ENCODE results near the gene PIP5K1C.
"Not testable (repeated sequence)": the region's sequence is repeated elsewhere in the genome, so short reads cannot be mapped to it uniquely, and the experiment has no call there.

The PIP5K1C gene

GRCh38 chr19:3651684-3652083 lies 48.6 kb downstream of the PIP5K1C start:
- DNase-seq (ENCODE audit: extremely low read depth, insufficient read length), result no peak
- Histone ChIP-seq H3K27me3 (replicated peaks; ENCODE audit: control insufficient read depth, insufficient read depth, low read length) (no peaks in the 10 kb centered on the region), H3K4me3 (replicated peaks; ENCODE audit: low read depth, low read length) (no peak overlapping the region), H3K36me3 (ENCODE audit: control insufficient read depth, insufficient read depth, low read length) (peaks cover 16% of the 10 kb centered on the region)
- TF ChIP-seq CTCF (IDR thresholded peaks at IDR 0.05; ENCODE audit: insufficient read depth, low read length, poor library complexity, severe bottlenecking), result no peak

GRCh38 chr19:3649888-3650287 lies 50.4 kb downstream of the PIP5K1C start:
- no peak for TF ChIP-seq CTCF (IDR thresholded peaks at IDR 0.05; ENCODE audit: insufficient read depth, low read length, poor library complexity, severe bottlenecking)
- no peak for DNase-seq (ENCODE audit: extremely low read depth, insufficient read length)
- H3K4me3 ChIP-seq (replicated peaks; ENCODE audit: low read depth, low read length), result no peak overlapping the region
- H3K36me3 ChIP-seq (ENCODE audit: control insufficient read depth, insufficient read depth, low read length), result peaks cover 20% of the 10 kb centered on the region
- no peaks in the 10 kb centered on the region for H3K27me3 ChIP-seq (replicated peaks; ENCODE audit: control insufficient read depth, insufficient read depth, low read length)

GRCh38 chr19:3648037-3648905 lies 52.0 kb downstream of the PIP5K1C start:
- Histone ChIP-seq H3K4me3 (replicated peaks; ENCODE audit: low read depth, low read length) (no peak overlapping the region), H3K36me3 (ENCODE audit: control insufficient read depth, insufficient read depth, low read length) (peaks cover 19% of the 10 kb centered on the region), H3K27me3 (replicated peaks; ENCODE audit: control insufficient read depth, insufficient read depth, low read length) (no peaks in the 10 kb centered on the region)
- TF ChIP-seq CTCF (IDR thresholded peaks at IDR 0.05; ENCODE audit: insufficient read depth, low read length, poor library complexity, severe bottlenecking), result no peak
- no peak for DNase-seq (ENCODE audit: extremely low read depth, insufficient read length)

GRCh38 chr19:3647102-3647501 lies 53.2 kb downstream of the PIP5K1C start:
- H3K36me3 ChIP-seq (ENCODE audit: control insufficient read depth, insufficient read depth, low read length), result peaks cover 18% of the 10 kb centered on the region
- DNase-seq (ENCODE audit: extremely low read depth, insufficient read length), result not testable (repeated sequence)

GRCh38 chr19:3646336-3647092 lies 53.8 kb downstream of the PIP5K1C start:
- no peaks in the 10 kb centered on the region for H3K27me3 ChIP-seq (replicated peaks; ENCODE audit: control insufficient read depth, insufficient read depth, low read length)
- H3K36me3 ChIP-seq (ENCODE audit: control insufficient read depth, insufficient read depth, low read length), result peaks cover 16% of the 10 kb centered on the region
- no peak for DNase-seq (ENCODE audit: extremely low read depth, insufficient read length)
- TF ChIP-seq CTCF (IDR thresholded peaks at IDR 0.05; ENCODE audit: insufficient read depth, low read length, poor library complexity, severe bottlenecking), result no peak
- H3K4me3 ChIP-seq (replicated peaks; ENCODE audit: low read depth, low read length), result no peak overlapping the region

More at GRCh38 chr19:3647102-3647501, 53.2 kb downstream of the PIP5K1C start:
- H3K4me3 ChIP-seq (replicated peaks; ENCODE audit: low read depth, low read length); H3K27me3 ChIP-seq (replicated peaks; ENCODE audit: control insufficient read depth, insufficient read depth, low read length): not testable (repeated sequence)

DNA sequence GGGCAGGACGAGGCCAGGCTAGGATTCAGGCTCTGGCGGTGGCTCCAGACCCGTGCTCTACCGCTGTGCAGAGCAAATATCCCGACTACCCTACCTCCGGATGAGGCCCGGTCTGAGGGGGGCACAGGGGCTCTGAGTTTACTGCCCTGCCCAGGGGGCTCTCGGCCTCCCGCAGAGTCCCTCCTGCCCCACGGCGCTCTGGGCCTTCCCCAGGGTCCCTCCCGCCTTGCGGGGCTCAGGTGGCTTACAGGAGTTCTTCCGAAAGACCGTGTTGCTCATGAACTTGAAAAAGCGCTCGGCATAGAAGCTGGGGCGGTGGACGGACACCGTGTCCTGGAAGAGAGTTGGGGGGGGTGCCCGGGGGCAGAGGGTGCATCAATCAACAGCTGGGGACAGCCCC lies 54.5 kb downstream of the PIP5K1C start:
- no peaks in the 10 kb centered on the region for H3K27me3 ChIP-seq (replicated peaks; ENCODE audit: control insufficient read depth, insufficient read depth, low read length)
- DNase-seq (ENCODE audit: extremely low read depth, insufficient read length), result no peak
- H3K4me3 ChIP-seq (replicated peaks; ENCODE audit: low read depth, low read length), result no peak overlapping the region
- peaks cover 13% of the 10 kb centered on the region for H3K36me3 ChIP-seq (ENCODE audit: control insufficient read depth, insufficient read depth, low read length)
- TF ChIP-seq CTCF (IDR thresholded peaks at IDR 0.05; ENCODE audit: insufficient read depth, low read length, poor library complexity, severe bottlenecking), result no peak

All from GM06990 (cell line).